Measurements from ENCODE around the gene UBE3A. TPM values are rescaled to one million over a fixed set of nuclear protein-coding genes. Genes with fewer than 3 reads are reported as not detected.

The UBE3A gene
- total and polyA plus RNA-seq, 10 of the 15 experiments (the other 5 are each of a cell fraction or from before 2014, with no cell fraction given), result 29.4 to 82.9 (median 58.7) TPM

DNA sequence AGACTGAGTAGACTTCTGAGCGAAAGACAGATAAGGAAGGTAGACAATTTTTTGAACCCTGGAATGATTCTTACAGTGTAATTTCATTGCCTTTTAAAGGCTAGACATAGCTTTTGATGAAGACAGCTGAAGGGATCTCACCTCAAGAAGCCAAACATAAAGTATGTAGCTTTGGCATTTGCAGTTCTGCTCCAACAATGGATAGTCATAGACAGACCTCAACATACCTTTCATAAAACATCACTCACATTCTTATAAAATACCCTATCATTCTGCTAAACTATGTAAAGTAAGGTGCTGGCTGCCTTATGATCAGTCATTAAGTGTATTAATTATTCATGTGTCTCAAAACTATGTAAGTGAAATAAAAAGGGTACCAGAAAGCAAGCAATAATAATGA is 70.0 kb downstream of the UBE3A start:
- Histone ChIP-seq H3K36me3 (ENCODE audit: control insufficient read depth in 2 of 2, insufficient read depth in 2 of 2, low read length in 1 of 2) (peaks cover 0 to 28% of the 10 kb centered on the region in 2 experiments; a peak in 3 of 4 replicates), H3K4me3 (no peak overlapping the region), H3K27ac (ENCODE audit: control insufficient read depth, insufficient read depth) (no peak overlapping the region), H3K4me2 (ENCODE audit: control insufficient read depth, insufficient read depth) (no peak overlapping the region), H3K79me2 (ENCODE audit: control insufficient read depth, insufficient read depth, low read length) (peaks cover 2% of the 10 kb centered on the region; the same call in 1 of the 2 replicates), H3K4me1 (ENCODE audit: control insufficient read depth, insufficient read depth, low read length) (no peaks in the 10 kb centered on the region), H3K9me3 (replicated peaks; ENCODE audit: control insufficient read depth, insufficient read depth, low read length) (no peaks in the 10 kb centered on the region; the same call in 1 of the 3 replicates), H4K20me1 (ENCODE audit: control insufficient read depth, insufficient read depth) (no peaks in the 10 kb centered on the region), H3K9ac (ENCODE audit: control insufficient read depth, insufficient read depth, low read length) (no peak overlapping the region), H3K27me3 (replicated peaks in 1 of 2; ENCODE audit: control insufficient read depth in 2 of 2, insufficient read depth in 2 of 2, low read length in 1 of 2) (no peaks in the 10 kb centered on the region), H2AFZ (ENCODE audit: control insufficient read depth, low read depth, low read length) (no peak overlapping the region)
- POLR2A ChIA-PET, result interaction anchor here (0.5 kb wide), 1 partner anchor 11 kb away, joined by 6 read pairs; no protein-coding TSS in a partner anchor
- DNase-seq (ENCODE audit: low read depth, low spot score) (no peak), FAIRE-seq (no peak), ATAC-seq (no peak)
- CTCF ChIA-PET, result interaction anchor here (1.8 to 2.7 kb wide), 2 partner anchors 10 to 11 kb away, joined by 8 read pairs; no protein-coding TSS in a partner anchor
- TF ChIP-seq CBX5 (IDR thresholded peaks at IDR 0.05; ENCODE audit: low read depth) (no peak), ATF7 (IDR thresholded peaks at IDR 0.05; ENCODE audit: low read depth) (no peak), HDAC2 (IDR thresholded peaks at IDR 0.05) (no peak), POU2F2 (IDR thresholded peaks at IDR 0.05; ENCODE audit: borderline replicate concordance, low read depth, low read length) (no peak), SMAD1 (IDR thresholded peaks at IDR 0.05; ENCODE audit: low read depth, partially characterized antibody) (no peak), SMC3 (IDR thresholded peaks at IDR 0.05; ENCODE audit: borderline replicate concordance, low read length) (no peak), MYB (IDR thresholded peaks at IDR 0.05; ENCODE audit: borderline replicate concordance, low read depth, low read length) (no peak), ZNF384 (IDR thresholded peaks at IDR 0.05; ENCODE audit: borderline replicate concordance, low read depth, low read length) (no peak), NFYA (IDR thresholded peaks at IDR 0.05; ENCODE audit: borderline replicate concordance, low read depth, low read length) (no peak), MAX (IDR thresholded peaks at IDR 0.05; ENCODE audit: low read depth, low read length) (no peak), GATAD2B (conservative IDR thresholded peaks at IDR 0.05; ENCODE audit: low read depth) (no peak), MEF2B (IDR thresholded peaks at IDR 0.05; ENCODE audit: partially characterized antibody, poor library complexity, severe bottlenecking) (no peak)
- TF ChIP-seq, protein P1, sequence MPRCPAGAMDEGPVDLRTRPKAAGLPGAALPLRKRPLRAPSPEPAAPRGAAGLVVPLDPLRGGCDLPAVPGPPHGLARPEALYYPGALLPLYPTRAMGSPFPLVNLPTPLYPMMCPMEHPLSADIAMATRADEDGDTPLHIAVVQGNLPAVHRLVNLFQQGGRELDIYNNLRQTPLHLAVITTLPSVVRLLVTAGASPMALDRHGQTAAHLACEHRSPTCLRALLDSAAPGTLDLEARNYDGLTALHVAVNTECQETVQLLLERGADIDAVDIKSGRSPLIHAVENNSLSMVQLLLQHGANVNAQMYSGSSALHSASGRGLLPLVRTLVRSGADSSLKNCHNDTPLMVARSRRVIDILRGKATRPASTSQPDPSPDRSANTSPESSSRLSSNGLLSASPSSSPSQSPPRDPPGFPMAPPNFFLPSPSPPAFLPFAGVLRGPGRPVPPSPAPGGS (IDR thresholded peaks at IDR 0.05; ENCODE audit: borderline replicate concordance, insufficient read depth, low read depth, low read length, poor library complexity, severe bottlenecking), result no peak
- SMC1A ChIA-PET (ENCODE audit: uncharacterized antibody, unreplicated experiment), result interaction anchor here (1.0 to 2.6 kb wide), 6 partner anchors 10 to 28 kb away, joined by 3 to 12 read pairs (median 4); no protein-coding TSS in a partner anchor
- intact Hi-C loops (cut with micrococcal nuclease; ENCODE audit: unreplicated experiment) (loop anchor here (5.0 kb wide), 1 partner anchor 68 kb away; the partner anchor contains the start of gene UBE3A), in situ Hi-C loops (cut with MboI) (no loop called here)
- BruUV-seq (replicated peaks), result no TSS peak
- RAD21 ChIA-PET (ENCODE audit: unreplicated experiment), result no interaction called here
- 86% methylated on average over 1 of the region's 1 CpG for WGBS (ENCODE audit: insufficient coverage, insufficient replicate concordance, low lambda C conversion rate, missing lambda C conversion rate)

All from GM12878 (cell line).